ENCODE results near the gene VWC2.

Gene VWC2

GRCh38 chr7:49852619-49853462, 79.4 kb downstream of the VWC2 start:
- FAIRE-seq, result no peak

DNA sequence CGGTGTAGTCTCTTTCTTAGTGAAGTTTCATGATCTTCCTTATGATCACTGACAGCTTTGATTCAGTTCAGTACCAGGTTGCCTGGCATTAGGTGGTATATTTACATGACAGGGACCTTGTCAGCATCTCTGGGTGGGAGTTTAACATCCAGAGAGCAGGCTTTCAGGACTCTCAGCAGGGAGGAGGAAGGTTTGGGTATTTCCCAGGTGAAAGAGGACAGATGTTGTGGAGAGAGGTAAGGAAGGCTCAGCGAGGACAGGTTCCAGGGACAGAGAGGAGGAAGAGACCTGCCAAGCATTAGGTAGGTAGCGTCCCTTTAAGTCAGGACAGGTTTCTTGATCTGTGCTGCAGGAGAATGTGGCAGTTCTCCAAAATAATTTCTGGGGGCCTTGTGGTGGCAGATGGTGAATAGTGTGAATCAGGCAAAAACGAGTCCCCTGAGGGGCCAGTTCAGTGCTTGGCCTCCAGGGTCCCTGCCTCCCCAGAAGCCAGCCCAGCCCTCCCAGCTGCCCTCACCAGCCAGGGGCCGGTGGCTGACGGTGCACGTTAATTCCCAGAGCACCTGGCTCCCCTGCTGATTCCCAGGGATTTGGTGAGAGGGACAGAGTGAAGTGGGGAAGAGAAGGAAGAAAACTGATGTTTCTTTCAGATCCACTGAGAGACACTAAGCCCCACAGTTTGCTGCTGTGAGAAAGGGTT, 82.0 kb downstream of the VWC2 start:
- FAIRE-seq, result no peak

- no peak for FAIRE-seq
These were observed 86.9 kb downstream of the VWC2 start for GRCh38 chr7:49860293-49860692.

DNA sequence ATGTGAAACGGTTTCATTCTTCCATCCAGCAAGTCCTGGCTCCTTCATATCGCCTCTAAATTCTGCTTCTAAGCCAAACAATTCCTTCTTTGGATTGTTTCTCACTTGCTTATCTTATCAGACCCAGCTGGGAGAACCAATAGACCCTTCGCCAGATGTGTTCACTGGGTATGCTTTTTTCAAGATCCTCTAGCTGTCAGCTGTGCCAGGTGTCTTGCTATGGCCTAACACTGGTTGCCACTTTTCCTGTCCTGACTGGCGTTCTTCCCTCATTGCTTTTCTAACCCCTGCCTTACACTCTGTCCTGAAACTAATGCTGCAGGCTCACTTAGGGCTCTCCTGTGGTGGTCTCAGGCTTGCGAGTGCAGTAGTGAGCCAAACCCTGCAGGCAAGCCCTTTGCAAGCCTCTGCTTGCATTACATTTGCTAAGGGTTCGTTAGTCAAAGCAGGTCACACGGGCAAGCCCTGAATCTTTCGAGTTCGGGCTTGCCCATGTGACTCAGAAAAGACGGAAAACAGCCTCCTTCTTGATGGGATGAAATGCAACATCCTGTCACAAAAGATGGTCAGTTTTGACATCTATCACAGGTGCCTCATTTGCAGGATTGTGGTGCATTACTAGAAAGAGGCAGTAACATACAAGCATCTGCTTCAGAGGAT, 92.8 kb downstream of the VWC2 start:
- FAIRE-seq, result no peak

GRCh38 chr7:49866910-49867309, 93.5 kb downstream of the VWC2 start:
- FAIRE-seq, result no peak

DNA sequence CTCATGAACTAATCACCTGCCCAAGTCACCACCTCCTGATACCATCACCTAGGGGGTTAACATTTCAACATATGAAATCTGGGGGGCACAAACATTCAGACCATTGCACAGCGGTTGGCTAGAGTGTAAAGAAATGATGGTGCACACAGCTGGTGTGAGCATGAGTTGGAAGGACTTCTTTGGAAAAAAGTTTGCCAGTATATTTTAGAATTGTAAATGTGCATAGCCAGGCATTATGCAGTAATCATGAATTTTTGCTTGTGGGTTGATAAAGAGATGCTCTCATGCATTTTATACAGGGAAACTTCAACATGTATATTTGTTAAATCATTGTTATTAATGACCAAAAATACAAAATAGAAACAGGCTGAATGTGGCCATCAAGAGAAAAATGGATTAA, 100.0 kb downstream of the VWC2 start:
- no peak for FAIRE-seq

- FAIRE-seq, result no peak
These were observed 101.9 kb downstream of the VWC2 start for GRCh38 chr7:49875336-49875735.

GRCh38 chr7:49876202-49876601, 102.8 kb downstream of the VWC2 start:
- FAIRE-seq, result no peak

DNA sequence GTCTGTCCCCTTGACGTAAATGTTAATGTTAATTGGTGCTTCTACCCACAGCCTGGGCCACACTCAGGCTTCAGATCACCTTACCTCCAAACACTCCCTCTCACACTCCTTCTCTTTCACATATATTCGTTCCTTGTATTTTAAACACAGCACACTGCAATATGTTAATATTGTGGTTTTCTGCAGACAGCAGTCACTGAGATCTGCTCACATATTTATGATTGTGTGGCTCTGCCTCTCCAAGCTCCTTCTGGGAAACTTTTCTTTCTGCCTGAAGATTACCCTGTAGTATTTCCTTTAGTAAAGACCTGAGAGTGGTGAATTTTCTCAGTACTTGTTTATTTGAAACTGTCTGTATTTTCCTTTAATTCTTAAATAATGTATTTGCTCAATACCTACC, 104.7 kb downstream of the VWC2 start:
- FAIRE-seq, result no peak

DNA sequence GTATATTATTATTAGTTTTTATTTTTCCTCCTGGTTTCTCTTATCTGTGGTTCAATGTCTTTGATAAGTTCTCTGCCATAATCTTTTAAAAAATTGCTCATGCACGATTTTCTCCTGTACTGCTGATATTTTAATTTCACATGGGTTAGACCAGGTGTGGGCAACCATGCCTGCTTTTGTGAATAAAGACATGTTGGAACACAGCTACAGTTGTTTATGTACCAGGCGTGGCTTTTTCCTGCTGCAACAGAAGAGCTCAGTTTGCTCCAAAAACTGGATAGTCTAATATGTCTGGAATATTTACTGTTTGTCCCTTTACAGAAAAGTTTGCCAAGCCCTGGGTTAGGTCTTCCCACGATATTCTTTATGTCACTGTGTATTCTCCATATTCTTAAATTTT, 105.2 kb downstream of the VWC2 start:
- FAIRE-seq, result no peak

- no peak for FAIRE-seq
These were observed 110.5 kb downstream of the VWC2 start for GRCh38 chr7:49883933-49884332.

- no peak for FAIRE-seq
These were observed 112.3 kb downstream of the VWC2 start for GRCh38 chr7:49885593-49886285.

- FAIRE-seq, result no peak
These were observed 119.0 kb downstream of the VWC2 start for GRCh38 chr7:49892481-49892880.

- FAIRE-seq, result no peak
These were observed 119.7 kb downstream of the VWC2 start for GRCh38 chr7:49893131-49893530.

GRCh38 chr7:49894543-49894942, 121.1 kb downstream of the VWC2 start:
- no peak for FAIRE-seq

- no peak for FAIRE-seq
These were observed 138.5 kb downstream of the VWC2 start for GRCh38 chr7:49911909-49912308.

DNA sequence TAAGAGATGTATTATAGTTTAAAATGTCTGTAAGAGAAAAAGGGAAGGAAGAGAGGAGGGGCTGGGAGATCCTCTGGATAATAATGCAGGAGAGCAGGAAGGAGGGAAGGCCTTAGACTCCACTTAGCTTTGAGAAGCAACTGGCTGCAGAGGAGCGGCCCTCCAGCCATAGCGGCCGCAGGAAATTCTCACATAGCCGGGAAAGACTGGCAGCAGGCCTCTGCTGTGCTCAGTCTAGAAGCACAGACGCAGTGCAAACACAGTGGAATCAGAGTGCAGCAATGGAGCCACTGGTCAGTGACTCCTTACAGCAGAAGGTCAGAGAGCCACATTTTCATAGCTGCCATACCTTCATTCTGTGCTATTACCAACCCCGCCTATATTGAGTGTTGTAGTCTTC, 153.3 kb downstream of the VWC2 start:
- no peak for FAIRE-seq

GRCh38 chr7:49927631-49928030, 154.2 kb downstream of the VWC2 start:
- no peak for FAIRE-seq

DNA sequence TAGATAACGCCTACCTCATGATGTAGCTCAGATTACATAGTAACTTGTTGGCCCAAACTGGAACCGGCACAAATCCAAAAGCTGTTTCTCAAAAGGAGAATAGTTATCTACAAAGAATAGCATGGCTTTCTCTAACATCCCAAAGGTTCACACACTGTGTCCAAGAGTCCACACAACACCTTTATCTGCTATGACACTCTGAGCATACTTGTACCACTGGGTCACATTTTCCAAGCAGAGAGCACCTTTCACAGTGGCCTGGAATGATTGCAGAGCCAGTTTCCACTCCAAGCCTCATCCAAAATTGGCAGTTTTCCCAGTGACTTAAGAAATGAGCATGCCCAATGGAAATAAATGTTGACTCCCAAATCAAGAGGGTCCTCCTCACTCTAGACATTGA, 155.3 kb downstream of the VWC2 start:
- no peak for FAIRE-seq

- FAIRE-seq, result no peak
These were observed 158.2 kb downstream of the VWC2 start for GRCh38 chr7:49931627-49932026.

- FAIRE-seq, result no peak
These were observed 164.2 kb downstream of the VWC2 start for GRCh38 chr7:49937608-49938007.

Measured in colon (tissue), 2 donors.